ENCODE measurements around the gene APBB1IP. TPM values are rescaled to one million over a fixed set of nuclear protein-coding genes. Genes with fewer than 3 reads are reported as not detected.
"Not testable (repeated sequence)": the region's sequence is repeated elsewhere in the genome, so short reads cannot be mapped to it uniquely, and the experiment has no call there.

The APBB1IP gene
- total RNA-seq, 1 experiment from 2014 or later = not detected

DNA sequence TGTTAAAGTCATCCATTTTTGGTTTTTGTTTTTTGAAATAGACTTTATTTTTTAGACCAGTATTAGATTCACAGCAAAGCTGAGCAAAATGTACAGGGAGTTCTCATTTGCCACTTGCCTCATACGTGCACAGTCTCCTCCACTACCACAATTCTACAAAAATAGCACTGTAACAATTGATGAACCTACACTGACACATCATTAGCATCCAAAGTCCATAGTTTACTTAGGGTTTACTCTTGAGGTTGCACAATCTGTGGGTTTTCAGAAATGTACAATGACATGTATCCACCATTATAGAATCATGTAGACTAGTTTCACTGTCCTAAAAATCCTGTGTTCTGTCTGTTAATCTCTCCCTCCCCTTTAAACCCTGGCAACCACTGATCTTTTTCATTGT, 133.5 kb downstream of the APBB1IP start:
- TF ChIP-seq CTCF (IDR thresholded peaks at IDR 0.05; ENCODE audit: unreplicated experiment) = no peak
- BruUV-seq (replicated peaks) = no TSS peak

DNA sequence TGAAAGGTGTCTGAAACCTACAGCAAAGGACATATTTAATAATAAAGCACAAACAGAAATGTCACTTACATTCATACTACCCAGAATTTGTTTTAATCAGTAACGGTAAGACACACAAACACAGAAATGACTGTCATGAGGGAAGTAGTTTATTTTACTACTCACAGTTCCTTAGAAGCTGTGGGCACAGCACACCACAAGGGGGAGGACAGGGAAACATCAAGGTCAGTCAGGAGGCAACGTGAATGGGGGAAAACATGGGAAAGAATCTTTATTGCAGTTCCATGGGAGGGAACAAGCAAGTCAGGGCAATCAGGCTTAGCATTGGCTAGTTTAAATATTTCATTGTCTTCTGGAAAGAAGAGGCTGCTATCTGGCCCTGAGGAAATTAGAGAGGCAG, 135.5 kb downstream of the APBB1IP start:
- peaks cover 84% of the 10 kb centered on the region for H3K27me3 Mint-ChIP-seq (ENCODE audit: insufficient read depth, unreplicated experiment)
- TF ChIP-seq CTCF (IDR thresholded peaks at IDR 0.05; ENCODE audit: unreplicated experiment) = no peak
- CTCF ChIA-PET = interaction anchor here (0.6 to 0.8 kb wide), 2 partner anchors 162 to 238 kb away, joined by 3 read pairs; no protein-coding TSS in a partner anchor
- H3K36me3 Mint-ChIP-seq (ENCODE audit: insufficient read depth, unreplicated experiment) = no peaks in the 10 kb centered on the region
- no peaks in the 10 kb centered on the region for H3K9me3 Mint-ChIP-seq (ENCODE audit: unreplicated experiment)
- no peaks in the 10 kb centered on the region for H3K4me1 Mint-ChIP-seq (ENCODE audit: insufficient read depth, unreplicated experiment)
- H3K27ac Mint-ChIP-seq (ENCODE audit: low read depth, unreplicated experiment) = no peak overlapping the region
- POLR2A ChIA-PET = no interaction called here
- intact Hi-C loops (cut with micrococcal nuclease) = no loop called here
- no TSS peak for BruUV-seq (replicated peaks)
- peak; percentile 26 for DNase-seq (ENCODE audit: unreplicated experiment)
- no peak overlapping the region for H3K4me3 Mint-ChIP-seq (ENCODE audit: unreplicated experiment)

More for the DNA sequence above, 133.5 kb downstream of the APBB1IP start:
- Mint-ChIP-seq H3K4me3 (ENCODE audit: unreplicated experiment) (no peak overlapping the region), H3K4me1 (ENCODE audit: insufficient read depth, unreplicated experiment) (no peaks in the 10 kb centered on the region), H3K27ac (ENCODE audit: low read depth, unreplicated experiment) (no peak overlapping the region), H3K27me3 (ENCODE audit: insufficient read depth, unreplicated experiment) (peaks cover 93% of the 10 kb centered on the region), H3K36me3 (ENCODE audit: insufficient read depth, unreplicated experiment) (no peaks in the 10 kb centered on the region), H3K9me3 (ENCODE audit: unreplicated experiment) (no peaks in the 10 kb centered on the region)
- CTCF ChIA-PET = interaction anchor here (0.7 kb wide), 1 partner anchor 125 kb away, joined by 3 read pairs; no protein-coding TSS in a partner anchor
- intact Hi-C loops (cut with micrococcal nuclease) = no loop called here
- POLR2A ChIA-PET = interaction anchor here (0.9 kb wide), 1 partner anchor 15 kb away, joined by 3 read pairs; no protein-coding TSS in a partner anchor
- DNase-seq (ENCODE audit: unreplicated experiment) = peak; percentile 46

- no TSS peak for BruUV-seq (replicated peaks)
- intact Hi-C loops (cut with micrococcal nuclease) = no loop called here
- no peak overlapping the region for H3K27ac Mint-ChIP-seq (ENCODE audit: low read depth, unreplicated experiment)
- no peak for TF ChIP-seq CTCF (IDR thresholded peaks at IDR 0.05; ENCODE audit: unreplicated experiment)
- no peak for DNase-seq (ENCODE audit: unreplicated experiment)
- H3K4me3 Mint-ChIP-seq (ENCODE audit: unreplicated experiment) = no peak overlapping the region
- no peaks in the 10 kb centered on the region for H3K9me3 Mint-ChIP-seq (ENCODE audit: unreplicated experiment)
- ChIA-PET POLR2A (no interaction called here), CTCF (no interaction called here)
- H3K27me3 Mint-ChIP-seq (ENCODE audit: insufficient read depth, unreplicated experiment) = peaks cover 72% of the 10 kb centered on the region
- no peaks in the 10 kb centered on the region for H3K4me1 Mint-ChIP-seq (ENCODE audit: insufficient read depth, unreplicated experiment)
- no peaks in the 10 kb centered on the region for H3K36me3 Mint-ChIP-seq (ENCODE audit: insufficient read depth, unreplicated experiment)
Observed at GRCh38 chr10:26574783-26575182, 136.6 kb downstream of the APBB1IP start.

DNA sequence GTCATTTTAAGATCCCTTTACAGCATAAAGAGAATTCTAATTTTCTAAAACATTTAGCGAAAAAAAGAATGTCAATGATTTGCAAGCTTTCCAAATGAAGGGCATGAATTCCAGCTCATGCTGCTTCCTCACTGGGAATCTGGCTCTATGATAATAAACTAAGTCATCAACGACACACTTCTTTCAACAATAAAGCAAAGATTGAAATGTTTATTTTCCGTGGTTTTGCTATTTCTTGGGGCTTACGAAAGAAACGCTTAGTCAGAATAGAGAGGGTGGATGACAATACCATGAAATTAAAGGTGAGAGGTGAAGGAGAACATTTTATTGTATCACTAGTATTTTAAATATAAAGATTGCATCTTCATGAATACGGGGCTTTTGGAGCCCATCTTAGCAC, 140.2 kb downstream of the APBB1IP start:
- intact Hi-C loops (cut with micrococcal nuclease); H3K27ac Mint-ChIP-seq (ENCODE audit: low read depth, unreplicated experiment); H3K36me3 Mint-ChIP-seq (ENCODE audit: insufficient read depth, unreplicated experiment); POLR2A ChIA-PET; H3K9me3 Mint-ChIP-seq (ENCODE audit: unreplicated experiment); BruUV-seq (replicated peaks); CTCF ChIA-PET; H3K4me1 Mint-ChIP-seq (ENCODE audit: insufficient read depth, unreplicated experiment); H3K4me3 Mint-ChIP-seq (ENCODE audit: unreplicated experiment): not testable (repeated sequence)
- peak; percentile 39 for DNase-seq (ENCODE audit: unreplicated experiment)
- H3K27me3 Mint-ChIP-seq (ENCODE audit: insufficient read depth, unreplicated experiment) = peaks cover 48% of the 10 kb centered on the region
